H1 (cell line): Measurements from ENCODE around the gene TAS2R40. TPM values are rescaled to one million over a fixed set of nuclear protein-coding genes. Genes with fewer than 3 reads are reported as not detected.
"Not testable (repeated sequence)": the region's sequence is repeated elsewhere in the genome, so short reads cannot be mapped to it uniquely, and the experiment has no call there.

Experiments
- CTCF ChIA-PET: fragments of 300-600 bp; sonication (Branson Sonifier 250); formaldehyde crosslinking; loops from one replicate; lab custom pipeline; 2021; ENCODE audit not compliant: partially characterized antibody; lab: Charles Lee
- POLR2A ChIA-PET: fragments of 300-600 bp; sonication (Branson Sonifier 250); formaldehyde crosslinking; loops from one replicate; lab custom pipeline; 2021; ENCODE audit warnings: inconsistent platforms; ENCODE audit not compliant: partially characterized antibody; lab: Charles Lee
- DNase-seq, 2 experiments: peaks; one replicate each; pipeline versions ENCODE4 v3.0.0 to v3.0.0-alpha.2; 2010 to 2022; ENCODE audit warnings: low spot score in 2 of 2, low read depth in 1 of 2, mixed read lengths in 1 of 2
- FAIRE-seq: peaks from 2 replicates; lab custom pipeline; 2011; peaks lifted over from hg19 to GRCh38; lab: Jason Lieb, UNC
- H2AFZ ChIP-seq: 2 replicates; pipeline ENCODE4 v1.8.1; 2012; ENCODE audit warnings: low read length, inconsistent platforms
- H2AK5ac ChIP-seq: 2 replicates; pipeline ENCODE4 v1.6.1; 2013; ENCODE audit warnings: low read depth, low read length
- H2BK120ac ChIP-seq: replicated peaks from 2 replicates; pipeline ENCODE3; 2013; ENCODE audit warnings: low read depth, low read length, inconsistent platforms
- H2BK12ac ChIP-seq: 2 replicates; pipeline ENCODE4 v1.6.1; 2013; ENCODE audit warnings: low read depth, low read length
- H2BK15ac ChIP-seq: 2 replicates; pipeline ENCODE4 v1.6.1; 2013; ENCODE audit warnings: low read length
- H2BK20ac ChIP-seq: 2 replicates; pipeline ENCODE4 v1.6.1; 2013; ENCODE audit warnings: low read length
- H2BK5ac ChIP-seq: 2 replicates; pipeline ENCODE4 v1.6.1; 2013; ENCODE audit warnings: low read depth, low read length
- H3K14ac ChIP-seq: 2 replicates; pipeline ENCODE4 v1.6.1; 2013; ENCODE audit warnings: inconsistent platforms; ENCODE audit not compliant: insufficient read length
- H3K18ac ChIP-seq: 2 replicates; pipeline ENCODE4 v1.6.1; 2013; ENCODE audit warnings: low read length; ENCODE audit errors: extremely low read depth
- H3K23ac ChIP-seq: 2 replicates; pipeline ENCODE4 v1.6.1; 2013; ENCODE audit warnings: inconsistent platforms; ENCODE audit not compliant: insufficient read length
- H3K23me2 ChIP-seq: 2 replicates; pipeline ENCODE4 v1.6.1; 2013; ENCODE audit warnings: low read depth, low read length
- H3K27ac ChIP-seq: 2 replicates; pipeline ENCODE4 v1.6.1; 2011; ENCODE audit warnings: low read depth, low read length, inconsistent platforms
- H3K27me3 ChIP-seq, 4 experiments: replicated peaks in 1 of 4; 1 replicate in 1 of 4; 2 replicates in 3 of 4; pipeline versions ENCODE4 v1.6.1 to v1.8.1; 2011 to 2013; ENCODE audit warnings: low read length in 3 of 4, mild to moderate bottlenecking in 3 of 4, inconsistent platforms in 2 of 4, mixed read lengths in 2 of 4, moderate library complexity in 1 of 4; ENCODE audit not compliant: control insufficient read depth in 3 of 4, insufficient read depth in 3 of 4; ENCODE audit errors: extremely low read depth in 1 of 4
- H3K36me3 ChIP-seq, 4 experiments: 2 replicates each; pipeline versions ENCODE4 v1.6.1 to v1.8.1; 2011 to 2013; ENCODE audit warnings: mild to moderate bottlenecking in 4 of 4, low read length in 3 of 4, moderate library complexity in 2 of 4, control low read depth in 1 of 4, inconsistent platforms in 1 of 4; ENCODE audit not compliant: insufficient read depth in 4 of 4, control insufficient read depth in 2 of 4
- H3K4ac ChIP-seq: replicated peaks from 2 replicates; pipeline ENCODE3; 2013; ENCODE audit warnings: low read length, low read depth, mixed read lengths, inconsistent platforms; ENCODE audit not compliant: insufficient read length
- H3K4me1 ChIP-seq, 4 experiments: replicated peaks in 1 of 4; 1 replicate in 1 of 4; 2 replicates in 3 of 4; pipeline versions ENCODE4 v1.6.1 to v1.8.1; 2011 to 2013; ENCODE audit warnings: low read length in 3 of 4, inconsistent platforms in 2 of 4, mixed read lengths in 1 of 4; ENCODE audit not compliant: insufficient read depth in 4 of 4, control insufficient read depth in 3 of 4
- H3K4me2 ChIP-seq, 2 experiments: 2 replicates each; pipeline versions ENCODE4 v1.6.1 to v1.8.1; 2011 to 2013; ENCODE audit warnings: low read depth in 2 of 2, low read length in 2 of 2, control low read depth in 1 of 2, inconsistent platforms in 1 of 2, mild to moderate bottlenecking in 1 of 2; ENCODE audit not compliant: insufficient read depth in 1 of 2
- H3K4me3 ChIP-seq, 4 experiments: fragments of 200-600, 300-600 bp in 1 of 4; sonication (generic), shearing (Covaris generic), sonication (Bioruptor Twin) in 1 of 4; 2 replicates each; pipeline versions ENCODE4 v1.5.1 to v1.8.1; 2011 to 2016; ENCODE audit warnings: low read length in 4 of 4, low read depth in 3 of 4, control low read depth in 2 of 4, inconsistent platforms in 2 of 4, mild to moderate bottlenecking in 2 of 4, mixed read lengths in 1 of 4, moderate library complexity in 1 of 4; ENCODE audit not compliant: insufficient read depth in 2 of 4; ENCODE audit errors: extremely low read depth in 1 of 4
- H3K56ac ChIP-seq: replicated peaks from 2 replicates; pipeline ENCODE3; 2013; ENCODE audit warnings: low read depth, mild to moderate bottlenecking, mixed read lengths, low read length, inconsistent platforms; ENCODE audit not compliant: insufficient read length
- H3K79me1 ChIP-seq: 2 replicates; pipeline ENCODE4 v1.6.1; 2013; ENCODE audit warnings: low read depth, low read length, control low read depth
- H3K79me2 ChIP-seq, 2 experiments: 2 replicates each; pipeline versions ENCODE4 v1.6.1 to v1.8.1; 2012 to 2013; ENCODE audit warnings: low read length in 2 of 2, mild to moderate bottlenecking in 2 of 2, inconsistent platforms in 1 of 2; ENCODE audit not compliant: insufficient read depth in 2 of 2, control insufficient read depth in 1 of 2
- H3K9ac ChIP-seq, 4 experiments: replicated peaks in 1 of 4; 1 replicate in 1 of 4; 2 replicates in 3 of 4; pipeline versions ENCODE4 v1.6.1 to v1.8.1; 2011 to 2013; ENCODE audit warnings: low read depth in 3 of 4, low read length in 3 of 4, control low read depth in 2 of 4, mild to moderate bottlenecking in 2 of 4, moderate library complexity in 2 of 4, inconsistent platforms in 1 of 4; ENCODE audit errors: extremely low read depth in 1 of 4
- H3K9me3 ChIP-seq, 2 experiments: 2 replicates each; pipeline versions ENCODE4 v1.6.1 to v1.8.1; 2012 to 2013; ENCODE audit warnings: mild to moderate bottlenecking in 2 of 2, moderate library complexity in 2 of 2, control low read depth in 1 of 2, inconsistent platforms in 1 of 2, low read depth in 1 of 2, low read length in 1 of 2, mixed read lengths in 1 of 2; ENCODE audit not compliant: insufficient read depth in 2 of 2
- H4K20me1 ChIP-seq, 2 experiments: replicated peaks in 1 of 2; 2 replicates each; pipeline versions ENCODE3 to v1.8.1; 2011 to 2013; ENCODE audit warnings: inconsistent platforms in 2 of 2, low read length in 2 of 2, mild to moderate bottlenecking in 1 of 2; ENCODE audit not compliant: insufficient read depth in 2 of 2, control insufficient read depth in 1 of 2
- H4K5ac ChIP-seq: 2 replicates; pipeline ENCODE4 v1.6.1; 2013; ENCODE audit warnings: low read length, low read depth, mixed read lengths, inconsistent platforms; ENCODE audit not compliant: insufficient read length
- H4K8ac ChIP-seq: 2 replicates; pipeline ENCODE4 v1.8.0; 2013; ENCODE audit warnings: mild to moderate bottlenecking, moderate library complexity, low read length, inconsistent platforms; ENCODE audit not compliant: insufficient read depth; ENCODE audit errors: extremely low read depth
- H4K91ac ChIP-seq: replicated peaks from 2 replicates; pipeline ENCODE3; 2013; ENCODE audit warnings: low read length, mixed read lengths, inconsistent platforms; ENCODE audit not compliant: insufficient read length
- WGBS, 2 experiments: shearing (Covaris generic) in 1 of 2; methylation state at CpG; one replicate each; pipeline versions ENCODE4 v1.1.6 to v1.1.7; 2013 to 2015; ENCODE audit warnings: low lambda C conversion rate in 2 of 2, mixed read lengths in 2 of 2, inconsistent platforms in 1 of 2, low coverage in 1 of 2, missing lambda C conversion rate in 1 of 2; ENCODE audit not compliant: insufficient replicate concordance in 2 of 2, insufficient coverage in 1 of 2, insufficient read length in 1 of 2; ENCODE audit errors: extremely low coverage in 1 of 2, missing lambda C conversion rate in 1 of 2; 5-methylcytosine and 5-hydroxymethylcytosine counted together
- polyA plus RNA-seq, 7 experiments: library from polyadenylated mRNA; depleted of rRNA in 3 of 7; stranded (reverse) in 5 of 7; unstranded in 2 of 7; fragments of >200 nt in 5 of 7; fragments of 200-250 nt in 2 of 7; gene quantifications; 1 replicate in 5 of 7; 2 replicates in 1 of 7; 4 replicates in 1 of 7; pipeline versions ENCODE4 v1.2.1 to v1.2.3, GENCODE V29; 2011 to 2013; ENCODE audit warnings: missing spikeins in 2 of 7, mixed read lengths in 2 of 7
- total RNA-seq: library from RNA; stranded (reverse); fragmentation: NEBNext Ultra II Directional; extraction: Animal tissue kit (Norgen Biotek cat#: 25700); gene quantifications from 2 replicates; pipeline ENCODE4 v1.2.1, GENCODE V29; 2021

TAS2R40 gene
- total and polyA plus RNA-seq, 2 of the 8 experiments (the other 6 are each of a cell fraction or from before 2014, with no cell fraction given), result not detected

GRCh38 chr7:143264196-143264568 lies 42.3 kb downstream of the TAS2R40 start:
- H3K79me1 ChIP-seq, H3K36me3 ChIP-seq, H2BK12ac ChIP-seq, H3K27ac ChIP-seq, H4K91ac ChIP-seq, H3K4ac ChIP-seq, H3K18ac ChIP-seq, FAIRE-seq, H3K79me2 ChIP-seq, H3K14ac ChIP-seq, H3K9ac ChIP-seq, DNase-seq, H4K5ac ChIP-seq, H3K4me1 ChIP-seq, H2BK15ac ChIP-seq, H2BK120ac ChIP-seq, H3K23me2 ChIP-seq, H2BK5ac ChIP-seq, H4K20me1 ChIP-seq, H3K23ac ChIP-seq, H3K56ac ChIP-seq, H3K9me3 ChIP-seq, H2BK20ac ChIP-seq, H3K27me3 ChIP-seq, H2AFZ ChIP-seq, H2AK5ac ChIP-seq, H4K8ac ChIP-seq: not testable (repeated sequence)
- H3K4me3 ChIP-seq, result peak overlapping the region in 1 of 4 experiments; percentile 89; a peak in 2 of 8 replicates
- WGBS, 2 experiments, result 90% methylated on average over 14 of the region's 15 CpGs; no CpG with 5 or more reads in 1 of the 2 experiments
- ChIA-PET POLR2A (interaction anchor here (1.1 to 2.4 kb wide), 3 partner anchors 16 to 24 kb away, joined by 3 to 8 read pairs (median 6); partner anchors contain the start of gene CASP2), CTCF (interaction anchor here (0.6 to 3.5 kb wide), 11 partner anchors 9 to 803 kb away, joined by 3 to 20 read pairs (median 3); no protein-coding TSS in a partner anchor)
- peak overlapping the region; percentile 80 to 92 for H3K4me2 ChIP-seq
